ENCODE results near the gene SLC35E1.

DNA sequence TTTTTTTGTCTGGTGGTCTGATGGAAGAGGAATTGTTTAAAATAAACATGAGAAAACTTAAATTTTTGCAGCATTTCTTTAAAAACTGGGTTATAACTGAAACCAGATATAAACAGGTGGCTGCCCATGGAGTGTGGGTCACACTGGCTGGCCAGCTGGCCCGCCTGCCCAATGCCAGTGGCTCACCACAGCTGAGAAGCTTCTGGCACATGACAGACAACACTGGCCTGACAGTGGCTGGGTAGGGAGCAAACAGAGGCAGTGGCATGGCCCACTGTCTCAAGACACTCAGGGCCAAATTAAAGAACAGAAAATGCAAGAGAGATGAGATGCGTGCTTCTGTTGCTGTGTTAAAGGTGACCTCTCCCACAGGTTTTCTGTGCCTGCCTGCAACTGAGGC lies 3.1 kb upstream of the SLC35E1 start:
- TF ChIP-seq, protein P1, sequence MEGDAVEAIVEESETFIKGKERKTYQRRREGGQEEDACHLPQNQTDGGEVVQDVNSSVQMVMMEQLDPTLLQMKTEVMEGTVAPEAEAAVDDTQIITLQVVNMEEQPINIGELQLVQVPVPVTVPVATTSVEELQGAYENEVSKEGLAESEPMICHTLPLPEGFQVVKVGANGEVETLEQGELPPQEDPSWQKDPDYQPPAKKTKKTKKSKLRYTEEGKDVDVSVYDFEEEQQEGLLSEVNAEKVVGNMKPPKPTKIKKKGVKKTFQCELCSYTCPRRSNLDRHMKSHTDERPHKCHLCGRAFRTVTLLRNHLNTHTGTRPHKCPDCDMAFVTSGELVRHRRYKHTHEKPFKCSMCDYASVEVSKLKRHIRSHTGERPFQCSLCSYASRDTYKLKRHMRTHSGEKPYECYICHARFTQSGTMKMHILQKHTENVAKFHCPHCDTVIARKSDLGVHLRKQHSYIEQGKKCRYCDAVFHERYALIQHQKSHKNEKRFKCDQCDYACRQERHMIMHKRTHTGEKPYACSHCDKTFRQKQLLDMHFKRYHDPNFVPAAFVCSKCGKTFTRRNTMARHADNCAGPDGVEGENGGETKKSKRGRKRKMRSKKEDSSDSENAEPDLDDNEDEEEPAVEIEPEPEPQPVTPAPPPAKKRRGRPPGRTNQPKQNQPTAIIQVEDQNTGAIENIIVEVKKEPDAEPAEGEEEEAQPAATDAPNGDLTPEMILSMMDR (IDR thresholded peaks at IDR 0.05; ENCODE audit: low read depth, low read length): no peak
- TF ChIP-seq EZH2phosphoT487 (IDR thresholded peaks at IDR 0.05; ENCODE audit: low read depth): no peak

Data from OCI-LY3 (cell line).